HEK293T (cell line): Measurements from ENCODE around the gene IL17RD.

Experiments
- FOXM1 ChIP-seq: fragments of 450-650 bp; IDR thresholded peaks from 2 replicates; pipeline ENCODE4 v1.6.1; 2017; ENCODE audit warnings: mild to moderate bottlenecking, borderline replicate concordance
- L3MBTL2 ChIP-seq: fragments of 450-650 bp; conservative IDR thresholded peaks from 2 replicates; pipeline ENCODE4 v1.6.1; 2016; ENCODE audit warnings: mild to moderate bottlenecking
- SP1 ChIP-seq: fragments of 450-650 bp; IDR thresholded peaks from 2 replicates; pipeline ENCODE4 v1.6.1; 2017

GRCh38 chr3:57080171-57080570, 85.0 kb downstream of the IL17RD start:
- no peak for TF ChIP-seq L3MBTL2
- TF ChIP-seq FOXM1: no peak
- TF ChIP-seq SP1: no peak
